SU-DHL-6 (cell line): ENCODE data around the gene CSNK1G2.

ENCODE experiments used
- H2AFZ ChIP-seq: fragments of 200-600 bp; sonication (generic); 2 replicates; pipeline ENCODE4 v1.6.1; 2014; ENCODE audit warnings: low read depth, mild to moderate bottlenecking, moderate library complexity, mixed read lengths, antibody characterized with exemption, low read length; ENCODE audit not compliant: severe bottlenecking
- H3F3A ChIP-seq: fragments of 200-600 bp; shearing (Covaris generic); 2 replicates; pipeline ENCODE4 v1.6.0; 2016; ENCODE audit warnings: antibody characterized with exemption, mild to moderate bottlenecking; ENCODE audit not compliant: insufficient read depth
- H3K27ac ChIP-seq: fragments of 200-600 bp; sonication (generic); 2 replicates; pipeline ENCODE4 v1.5.1; 2016; ENCODE audit warnings: low read depth, mild to moderate bottlenecking, low read length, moderate library complexity, mixed read lengths
- H3K27me3 ChIP-seq: fragments of 200-600 bp; sonication (generic), shearing (Covaris generic); 2 replicates; pipeline ENCODE4 v1.6.0; 2014; ENCODE audit warnings: mild to moderate bottlenecking, low read length
- H3K36me3 ChIP-seq: fragments of 200-600 bp; sonication (generic); 2 replicates; pipeline ENCODE4 v1.6.1; 2014; ENCODE audit warnings: mild to moderate bottlenecking, low read length, mixed read lengths
- H3K4me2 ChIP-seq: fragments of 300-600, 200-600 bp; shearing (Covaris generic), sonication (generic); 2 replicates; pipeline ENCODE4 v1.6.0; 2014; ENCODE audit warnings: low read length, low read depth, mild to moderate bottlenecking; ENCODE audit not compliant: poor library complexity, severe bottlenecking
- H3K4me3 ChIP-seq: fragments of 200-600 bp; sonication (generic); 2 replicates; pipeline ENCODE4 v1.5.1; 2014; ENCODE audit warnings: antibody characterized with exemption, low read length, mild to moderate bottlenecking, mixed read lengths; ENCODE audit not compliant: insufficient read depth, poor library complexity, severe bottlenecking
- H3K79me2 ChIP-seq: fragments of 200-600 bp; sonication (generic); 2 replicates; pipeline ENCODE4 v1.6.1; 2014; ENCODE audit warnings: mild to moderate bottlenecking, low read length, moderate library complexity; ENCODE audit not compliant: insufficient read depth
- H3K9ac ChIP-seq: fragments of 200-600 bp; sonication (generic); 2 replicates; pipeline ENCODE4 v1.7.0; 2014; ENCODE audit warnings: mild to moderate bottlenecking, low read length
- H3K9me2 ChIP-seq: fragments of 200-600 bp; sonication (generic); replicated peaks from 2 replicates; pipeline ENCODE4 v1.6.1; 2014; ENCODE audit warnings: low read length; ENCODE audit not compliant: insufficient read depth
- H3K9me3 ChIP-seq: fragments of 200-600 bp; sonication (generic); 2 replicates; pipeline ENCODE4 v1.6.1; 2014; ENCODE audit warnings: low read length, mixed read lengths; ENCODE audit not compliant: insufficient read depth
- H4K20me1 ChIP-seq: fragments of 200-600 bp; sonication (generic); 2 replicates; pipeline ENCODE4 v1.6.1; 2014; ENCODE audit warnings: low read depth, mild to moderate bottlenecking, antibody characterized with exemption, low read length, moderate library complexity, mixed read lengths
- EZH2phosphoT487 ChIP-seq: fragments of 200-600 bp; sonication (generic), shearing (Covaris generic); conservative IDR thresholded peaks from 2 replicates; pipeline ENCODE4 v1.6.1; 2018; ENCODE audit warnings: mild to moderate bottlenecking, antibody characterized with exemption, low read length, moderate library complexity, mixed read lengths
- TF ChIP-seq, protein P1 (sequence below): fragments of 200-600 bp; sonication (generic); IDR thresholded peaks from one replicate; pipeline ENCODE4 v1.5.1; 2017; ENCODE audit warnings: antibody characterized with exemption, mild to moderate bottlenecking, low read length, moderate library complexity; ENCODE audit not compliant: insufficient read depth, poor library complexity, severe bottlenecking

CSNK1G2 gene

DNA sequence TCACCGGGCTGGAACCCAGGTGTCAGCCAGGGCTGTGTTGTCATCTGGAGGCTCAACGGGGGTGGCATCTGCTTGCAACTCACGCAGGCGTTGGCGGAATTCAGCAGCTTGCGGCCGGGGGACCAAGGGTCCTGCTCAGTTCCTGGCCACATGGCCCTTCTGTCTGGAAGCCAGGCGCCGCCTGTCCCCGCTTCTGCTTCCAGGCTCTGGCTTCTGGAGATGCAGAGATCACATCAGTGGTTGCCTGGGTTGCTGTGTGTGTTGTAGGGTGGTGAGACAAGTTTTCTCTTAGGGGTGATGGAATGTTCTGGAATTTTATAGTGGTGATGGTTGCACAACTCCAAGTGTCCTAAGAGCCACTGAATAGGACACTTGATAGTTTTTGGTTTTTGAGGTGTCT lies 30.8 kb upstream of the CSNK1G2 start:
- TF ChIP-seq, protein P1, sequence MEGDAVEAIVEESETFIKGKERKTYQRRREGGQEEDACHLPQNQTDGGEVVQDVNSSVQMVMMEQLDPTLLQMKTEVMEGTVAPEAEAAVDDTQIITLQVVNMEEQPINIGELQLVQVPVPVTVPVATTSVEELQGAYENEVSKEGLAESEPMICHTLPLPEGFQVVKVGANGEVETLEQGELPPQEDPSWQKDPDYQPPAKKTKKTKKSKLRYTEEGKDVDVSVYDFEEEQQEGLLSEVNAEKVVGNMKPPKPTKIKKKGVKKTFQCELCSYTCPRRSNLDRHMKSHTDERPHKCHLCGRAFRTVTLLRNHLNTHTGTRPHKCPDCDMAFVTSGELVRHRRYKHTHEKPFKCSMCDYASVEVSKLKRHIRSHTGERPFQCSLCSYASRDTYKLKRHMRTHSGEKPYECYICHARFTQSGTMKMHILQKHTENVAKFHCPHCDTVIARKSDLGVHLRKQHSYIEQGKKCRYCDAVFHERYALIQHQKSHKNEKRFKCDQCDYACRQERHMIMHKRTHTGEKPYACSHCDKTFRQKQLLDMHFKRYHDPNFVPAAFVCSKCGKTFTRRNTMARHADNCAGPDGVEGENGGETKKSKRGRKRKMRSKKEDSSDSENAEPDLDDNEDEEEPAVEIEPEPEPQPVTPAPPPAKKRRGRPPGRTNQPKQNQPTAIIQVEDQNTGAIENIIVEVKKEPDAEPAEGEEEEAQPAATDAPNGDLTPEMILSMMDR: no peak
- TF ChIP-seq EZH2phosphoT487: no peak
- H3K27ac ChIP-seq: no peak overlapping the region
- H3F3A ChIP-seq: no peaks in the 10 kb centered on the region
- no peak overlapping the region for H3K9ac ChIP-seq
- no peaks in the 10 kb centered on the region for H3K36me3 ChIP-seq
- no peaks in the 10 kb centered on the region for H4K20me1 ChIP-seq
- H3K9me2 ChIP-seq: no peaks in the 10 kb centered on the region
- no peak overlapping the region for H3K4me2 ChIP-seq
- H3K79me2 ChIP-seq: peaks cover 65% of the 10 kb centered on the region
- H3K9me3 ChIP-seq: no peaks in the 10 kb centered on the region
- H3K4me3 ChIP-seq: no peak overlapping the region
- no peak overlapping the region for H2AFZ ChIP-seq
- H3K27me3 ChIP-seq: no peaks in the 10 kb centered on the region

DNA sequence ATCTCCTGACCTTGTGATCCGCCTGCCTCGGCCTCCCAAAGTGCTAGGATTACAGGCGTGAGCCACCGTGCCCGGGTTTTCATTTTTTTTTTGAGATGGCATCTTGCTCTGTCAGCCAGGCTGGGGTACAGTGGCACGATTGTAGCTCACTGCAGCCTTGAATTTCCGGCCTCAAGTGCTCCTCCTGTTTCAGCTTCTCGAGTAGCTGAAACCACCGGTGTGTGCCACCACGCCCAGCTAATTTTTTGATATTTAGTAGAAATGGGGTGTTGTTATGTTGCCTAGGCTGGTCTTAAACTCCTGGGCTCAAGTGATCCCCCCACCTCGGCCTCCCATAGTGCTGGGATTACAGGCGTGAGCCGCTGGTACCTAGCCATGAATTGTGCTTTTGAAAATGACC lies 29.9 kb upstream of the CSNK1G2 start:
- Histone ChIP-seq H3K4me2 (no peak overlapping the region), H3F3A (no peaks in the 10 kb centered on the region), H3K36me3 (no peaks in the 10 kb centered on the region), H3K9me2 (no peaks in the 10 kb centered on the region), H2AFZ (no peak overlapping the region), H3K27me3 (no peaks in the 10 kb centered on the region), H3K9me3 (no peaks in the 10 kb centered on the region), H3K79me2 (peaks cover 59% of the 10 kb centered on the region), H3K4me3 (no peak overlapping the region), H3K27ac (no peak overlapping the region), H4K20me1 (no peaks in the 10 kb centered on the region), H3K9ac (no peak overlapping the region)
- no peak for TF ChIP-seq EZH2phosphoT487
- TF ChIP-seq, protein P1: no peak

DNA sequence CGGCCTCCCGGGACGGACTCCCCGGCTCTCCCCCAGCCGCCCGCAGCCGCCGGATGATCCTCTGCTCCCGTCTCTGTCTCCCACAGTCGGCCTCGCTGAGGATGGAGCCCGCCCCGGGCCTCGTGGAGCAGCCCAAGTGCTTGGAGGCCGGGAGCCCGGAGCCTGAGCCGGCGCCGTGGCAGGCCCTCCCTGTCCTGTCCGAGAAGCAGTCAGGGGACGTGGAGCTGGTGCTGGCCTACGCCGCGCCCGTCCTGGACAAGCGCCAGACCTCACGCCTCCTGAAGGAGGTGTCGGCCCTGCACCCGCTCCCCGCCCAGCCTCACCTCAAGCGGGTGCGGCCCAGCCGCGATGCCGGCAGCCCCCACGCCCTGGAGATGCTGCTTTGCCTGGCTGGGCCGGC lies 29.0 kb upstream of the CSNK1G2 start:
- Histone ChIP-seq H3F3A (no peaks in the 10 kb centered on the region), H3K4me2 (no peak overlapping the region), H3K79me2 (peaks cover 56% of the 10 kb centered on the region), H3K36me3 (no peaks in the 10 kb centered on the region), H3K9me3 (no peaks in the 10 kb centered on the region), H4K20me1 (no peaks in the 10 kb centered on the region), H2AFZ (no peak overlapping the region), H3K9me2 (no peaks in the 10 kb centered on the region), H3K4me3 (no peak overlapping the region), H3K9ac (no peak overlapping the region), H3K27ac (no peak overlapping the region), H3K27me3 (no peaks in the 10 kb centered on the region)
- TF ChIP-seq EZH2phosphoT487: no peak

DNA sequence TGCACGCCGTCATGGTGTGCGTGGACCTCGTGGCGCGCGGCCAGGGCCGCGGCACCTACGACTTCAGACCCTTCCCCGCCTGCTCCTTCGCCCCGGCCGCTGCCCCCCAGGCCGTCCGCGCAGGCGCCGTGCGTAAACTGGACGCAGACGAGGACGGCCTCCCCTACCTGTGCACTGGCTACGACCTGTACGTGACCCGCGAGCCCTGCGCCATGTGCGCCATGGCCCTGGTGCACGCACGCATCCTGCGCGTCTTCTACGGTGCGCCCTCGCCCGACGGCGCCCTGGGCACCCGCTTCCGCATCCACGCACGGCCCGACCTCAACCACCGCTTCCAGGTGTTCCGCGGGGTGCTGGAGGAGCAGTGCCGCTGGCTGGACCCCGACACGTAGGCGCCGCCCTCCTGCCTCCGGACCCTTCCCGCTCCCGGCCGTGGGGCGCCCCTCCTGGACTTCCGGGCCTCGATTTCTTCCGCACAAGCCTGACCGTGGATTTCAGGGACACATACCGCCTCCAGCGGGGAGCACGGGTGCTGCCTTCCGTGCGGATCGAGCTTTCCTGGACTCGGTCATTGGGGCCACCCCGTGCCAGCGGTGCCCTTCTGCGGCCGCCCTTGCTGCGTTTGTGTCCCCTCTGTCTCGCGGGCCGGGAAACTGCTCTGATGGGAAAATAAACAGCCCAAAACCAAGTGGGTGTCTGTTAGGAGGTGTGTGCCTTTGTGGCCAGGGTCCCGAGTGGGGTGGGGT lies 28.0 kb upstream of the CSNK1G2 start:
- TF ChIP-seq EZH2phosphoT487: no peak
- TF ChIP-seq, protein P1: no peak
- no peaks in the 10 kb centered on the region for H3K9me3 ChIP-seq
- no peak overlapping the region for H3K9ac ChIP-seq
- H3K27ac ChIP-seq: no peak overlapping the region
- no peak overlapping the region for H3K4me2 ChIP-seq
- no peak overlapping the region for H3K4me3 ChIP-seq
- H2AFZ ChIP-seq: no peak overlapping the region
- no peaks in the 10 kb centered on the region for H4K20me1 ChIP-seq
- H3K27me3 ChIP-seq: no peaks in the 10 kb centered on the region
- H3K36me3 ChIP-seq: no peaks in the 10 kb centered on the region
- H3F3A ChIP-seq: no peaks in the 10 kb centered on the region
- peaks cover 49% of the 10 kb centered on the region for H3K79me2 ChIP-seq
- H3K9me2 ChIP-seq: no peaks in the 10 kb centered on the region
